A673 (cell line): ENCODE data around the gene SMS.

Experiments
- CTCF ChIP-seq: fragments of 300-800, 200-600 bp; sonication (generic); conservative IDR thresholded peaks from 2 replicates; pipeline ENCODE4 v1.5.1; 2017; ENCODE audit warnings: low read depth, mild to moderate bottlenecking, antibody characterized with exemption, low read length, moderate library complexity, mixed read lengths
- EZH2 ChIP-seq: fragments of 200-600 bp; sonication (generic); IDR thresholded peaks from 2 replicates; pipeline ENCODE4 v1.6.1; 2017; ENCODE audit warnings: borderline replicate concordance, low read depth, mild to moderate bottlenecking, mixed read lengths, antibody characterized with exemption, low read length; ENCODE audit not compliant: poor library complexity, severe bottlenecking

- TF ChIP-seq EZH2 (no peak), CTCF (no peak)
Observed at GRCh38 chrX:21970326-21970725, 29.8 kb downstream of the SMS start.
